HG02642 (cell line): ENCODE data around the gene STOML3.

ENCODE experiments used
- ATAC-seq: cut with Tn5 transposase; IDR thresholded peaks from one replicate; pipeline ENCODE4 v1.9.1; 2021; ENCODE audit warnings: mild to moderate bottlenecking; ENCODE audit not compliant: unreplicated experiment, poor library complexity

STOML3 gene

DNA sequence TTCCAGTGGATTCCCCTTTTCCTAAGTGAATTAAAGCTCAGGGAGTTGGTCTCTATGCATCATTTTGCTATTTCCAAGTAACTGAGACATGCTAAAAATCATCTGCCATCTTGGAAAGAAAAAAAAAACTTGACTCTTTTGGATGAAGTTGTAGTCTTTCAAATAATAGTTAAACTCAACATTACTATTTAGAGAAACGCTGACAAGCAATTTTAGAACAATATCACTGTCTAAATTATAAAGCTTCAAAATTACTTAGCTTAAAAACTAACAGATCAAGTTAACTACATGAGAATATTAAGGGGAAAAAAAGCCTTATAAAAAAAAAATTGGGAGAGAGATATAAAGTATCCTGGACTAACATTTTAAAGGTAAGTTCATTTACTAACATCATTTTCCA is 68.5 kb downstream of the STOML3 start:
- ATAC-seq = no peak

DNA sequence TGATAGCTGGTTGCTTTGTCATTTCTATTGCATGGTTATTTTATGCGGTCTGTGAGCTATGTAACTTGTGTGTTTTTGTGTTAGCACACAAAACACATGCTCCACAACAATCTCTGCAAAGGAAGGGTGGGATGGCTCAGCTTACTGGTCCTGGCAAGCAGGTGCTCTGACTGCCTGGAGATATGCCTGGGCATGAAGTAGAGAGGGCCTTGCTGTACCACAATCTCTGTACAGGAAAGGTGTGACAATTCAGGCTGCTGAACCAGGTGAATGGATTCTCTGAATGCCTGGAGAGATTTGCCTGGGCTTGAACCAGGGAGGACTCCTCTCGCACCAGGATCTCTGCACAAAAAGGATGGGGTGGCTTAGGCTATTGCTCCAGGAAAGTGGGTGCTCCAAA is 69.5 kb downstream of the STOML3 start:
- ATAC-seq = no peak
